ENCODE results near the gene NAP1L1.

The NAP1L1 gene

DNA sequence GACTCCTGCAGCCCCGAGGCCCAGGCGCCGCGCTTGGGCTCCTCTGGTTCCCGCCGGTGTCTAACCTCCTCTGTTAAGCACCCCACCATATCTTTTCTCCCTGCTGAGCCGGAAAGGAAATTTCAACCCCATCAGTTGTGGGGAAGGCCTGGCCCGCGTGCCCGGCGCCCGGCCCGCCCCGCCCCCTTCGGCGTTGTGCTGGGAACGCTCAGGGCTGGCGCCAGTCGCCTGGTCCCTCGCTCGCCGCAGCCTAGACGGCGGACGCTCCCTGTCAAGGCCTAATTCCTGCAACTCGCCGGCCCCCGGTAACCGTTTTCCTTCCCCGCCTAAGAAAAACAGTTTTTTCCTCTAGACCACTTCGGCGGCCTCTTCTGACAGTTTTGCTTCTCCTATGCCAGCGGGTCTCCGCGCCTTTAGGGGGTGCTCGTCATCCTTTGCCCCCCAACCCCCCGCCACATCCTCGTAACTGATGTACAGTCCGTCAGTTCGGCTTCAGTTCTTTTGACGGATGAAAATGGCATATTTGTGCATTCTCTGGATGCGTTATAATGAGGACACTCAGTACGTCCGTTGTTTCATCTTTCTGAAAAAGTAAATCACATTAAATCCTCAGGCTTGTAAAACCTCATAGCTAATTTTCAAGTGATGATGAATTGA lies 506 bp upstream of the NAP1L1 start:
- no peak for DNase-seq (ENCODE audit: low spot score)

DNA sequence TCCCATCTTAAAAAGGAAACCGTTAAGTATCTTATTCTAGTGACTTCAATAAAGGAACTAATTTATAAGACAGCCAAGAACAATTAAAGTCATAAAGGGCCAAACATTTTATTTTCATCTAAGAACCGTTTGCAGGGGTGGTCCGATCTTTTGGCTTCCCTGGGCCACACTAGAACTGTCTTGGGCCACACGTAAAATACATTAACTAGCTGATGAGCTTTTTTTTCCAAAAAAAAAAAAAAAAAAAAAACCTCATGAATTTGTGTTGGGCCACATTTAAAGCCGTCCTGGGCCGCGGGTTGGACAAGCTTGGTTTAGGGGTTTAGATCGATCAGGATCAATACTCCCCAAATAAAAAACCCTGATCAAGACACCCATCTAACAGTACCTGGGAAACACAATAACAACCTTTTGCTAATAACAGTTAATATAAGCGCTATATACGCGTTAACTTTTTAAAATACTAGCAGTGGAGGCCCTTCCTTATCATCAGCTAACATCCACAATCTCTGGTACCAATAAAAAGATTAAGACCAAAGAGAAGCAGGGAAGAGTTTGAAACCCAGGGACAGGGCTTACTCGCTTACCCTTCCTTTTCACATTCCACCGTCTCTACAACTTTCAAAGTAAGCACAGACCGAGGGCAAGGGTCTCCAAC lies 1.1 kb downstream of the NAP1L1 start:
- no peak for DNase-seq (ENCODE audit: low spot score)

DNA sequence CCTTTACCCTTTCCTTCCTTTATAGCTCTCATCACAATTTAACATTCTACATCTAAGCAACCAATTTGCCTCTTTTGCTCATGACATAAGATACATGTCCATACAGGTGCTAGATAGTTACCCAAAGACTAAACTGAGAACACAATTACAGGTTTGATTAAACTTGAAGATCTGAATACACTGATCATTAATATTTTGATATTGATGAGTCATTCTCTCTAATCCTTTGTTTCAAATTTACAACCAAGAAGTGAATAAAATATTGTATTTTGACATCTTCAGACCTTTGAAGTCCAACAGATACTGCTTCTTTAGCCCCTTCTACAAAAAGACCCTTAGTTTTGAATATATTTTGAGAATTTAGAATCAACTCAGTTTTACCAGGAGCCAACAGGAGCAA lies 2.6 kb downstream of the NAP1L1 start:
- no peak for DNase-seq (ENCODE audit: low spot score)

DNA sequence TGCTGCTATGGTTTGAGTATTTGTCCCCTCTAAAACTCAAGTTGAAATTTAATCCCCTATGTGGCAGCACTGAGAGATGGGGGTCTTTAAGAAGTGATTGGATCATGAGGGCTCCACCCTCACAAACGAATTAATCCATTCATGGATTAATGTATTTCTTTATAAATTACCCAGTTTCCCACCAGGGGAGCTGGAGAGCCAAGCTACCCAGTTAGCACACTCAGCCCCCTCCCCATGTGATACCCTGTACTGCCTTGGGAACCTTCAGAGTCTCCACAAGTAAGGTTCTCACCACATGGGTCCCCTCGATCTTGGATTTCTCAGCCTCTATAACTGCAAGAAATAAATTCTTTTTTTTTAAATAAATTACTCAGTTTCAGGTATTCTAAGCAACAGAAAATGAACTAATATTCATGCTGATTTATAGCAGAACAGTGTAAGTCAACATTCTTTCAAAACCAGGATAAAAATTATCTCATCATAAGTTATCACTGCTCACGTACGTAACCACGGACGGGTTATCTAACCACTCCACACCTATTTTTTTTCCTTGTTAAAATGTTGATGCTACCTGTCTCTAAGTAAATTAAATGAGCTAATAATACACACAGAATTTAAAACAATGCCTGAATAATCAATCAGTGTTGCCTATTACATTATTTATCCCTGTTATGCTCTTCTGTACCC lies 3.6 kb downstream of the NAP1L1 start:
- DNase-seq (ENCODE audit: low spot score) = no peak

DNA sequence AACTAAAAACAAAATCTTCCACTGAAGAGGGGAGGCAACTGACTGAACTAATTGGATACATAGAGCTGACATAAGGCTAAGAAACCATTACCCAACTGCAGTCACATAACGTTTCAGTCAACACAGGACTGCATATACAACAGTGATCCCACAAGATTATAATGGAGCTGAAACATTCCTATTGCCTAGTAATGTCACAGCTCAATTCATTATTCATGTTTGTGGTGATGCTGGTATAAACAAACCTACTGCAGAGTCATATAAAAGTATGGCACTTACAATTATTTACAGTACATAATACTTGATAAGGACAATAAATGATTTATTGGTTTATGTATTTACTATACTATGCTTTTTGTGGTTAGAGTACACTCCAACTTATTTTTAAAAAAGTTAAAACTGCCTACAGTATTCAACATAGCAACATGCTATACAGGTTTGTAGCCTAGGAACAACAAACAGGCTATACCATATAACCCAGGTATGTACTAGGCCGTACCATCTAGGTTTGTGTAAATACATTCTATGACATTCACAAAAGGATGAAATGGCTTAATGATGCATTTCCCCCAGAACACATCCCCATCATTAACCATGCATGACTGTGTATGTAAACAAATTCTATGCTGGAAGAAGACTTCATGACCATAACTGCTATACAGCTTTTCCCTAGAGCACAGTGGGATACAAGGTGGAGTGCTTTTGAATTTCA lies 4.3 kb downstream of the NAP1L1 start:
- no peak for DNase-seq (ENCODE audit: low spot score)

DNA sequence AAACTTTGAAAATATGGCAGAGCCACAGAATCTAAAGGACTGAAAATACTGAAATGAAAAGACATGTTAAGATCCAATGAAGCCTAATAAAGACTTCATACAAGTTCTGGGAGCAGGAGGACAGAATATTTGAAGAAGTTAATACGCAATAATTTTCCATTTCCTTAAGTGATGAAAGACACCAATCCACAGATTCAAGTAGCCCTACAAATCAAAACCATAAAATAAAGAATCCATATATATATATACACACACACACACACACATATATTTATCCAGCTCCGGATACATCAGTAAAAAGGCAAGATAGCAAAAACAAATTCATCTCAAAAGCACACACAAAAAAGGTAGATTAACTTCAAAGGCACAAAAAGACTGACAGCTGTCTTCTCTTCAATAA lies 5.7 kb downstream of the NAP1L1 start:
- DNase-seq (ENCODE audit: low spot score) = no peak

DNA sequence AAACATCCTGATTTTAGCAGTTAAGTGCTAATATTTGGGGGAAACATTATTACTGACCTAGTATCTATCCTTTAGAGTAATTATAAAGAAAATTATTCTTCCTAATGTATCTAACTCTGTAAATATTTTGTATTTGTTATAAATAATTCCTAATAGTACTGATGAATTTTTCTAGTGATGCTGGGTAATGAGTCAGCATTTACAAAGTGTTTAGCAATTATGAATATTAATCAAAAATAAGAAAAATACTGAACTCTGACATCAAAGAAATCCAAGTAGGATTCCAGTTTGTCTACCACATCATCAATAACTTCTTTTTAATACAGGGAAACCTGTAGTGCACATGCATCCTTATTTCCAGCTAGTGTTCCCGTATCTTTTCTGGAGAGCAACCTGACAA lies 9.0 kb downstream of the NAP1L1 start:
- no peak for DNase-seq (ENCODE audit: low spot score)

DNA sequence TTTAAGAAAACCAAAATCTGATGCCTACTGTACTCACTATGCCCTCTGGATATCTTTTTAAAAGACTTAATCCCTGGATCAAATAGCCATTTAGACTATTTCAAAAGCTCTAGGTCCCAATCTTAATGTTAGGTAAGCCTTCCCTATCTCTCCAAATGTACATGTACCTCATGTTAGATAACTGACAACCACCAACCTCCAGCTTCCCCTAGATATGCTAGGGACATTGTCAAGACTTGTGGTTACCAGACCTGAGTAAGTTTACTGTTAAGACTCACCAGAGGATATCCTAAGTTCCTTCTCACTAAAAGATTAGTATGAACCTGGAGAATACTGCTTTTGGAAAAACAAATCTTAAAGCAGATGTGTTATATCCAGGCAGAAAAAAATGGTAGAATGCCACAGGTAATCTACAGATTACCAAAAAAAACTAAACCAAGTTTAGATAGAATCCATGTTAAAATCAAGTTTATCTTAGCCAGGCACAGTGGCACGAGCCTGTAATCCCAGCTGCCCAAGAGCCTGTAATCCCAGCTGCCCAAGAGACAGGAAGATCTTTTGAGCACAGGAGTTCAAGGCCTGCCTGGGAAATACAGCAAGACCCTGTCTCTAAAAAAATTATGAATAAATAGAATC lies 9.7 kb downstream of the NAP1L1 start:
- DNase-seq (ENCODE audit: low spot score) = no peak

DNA sequence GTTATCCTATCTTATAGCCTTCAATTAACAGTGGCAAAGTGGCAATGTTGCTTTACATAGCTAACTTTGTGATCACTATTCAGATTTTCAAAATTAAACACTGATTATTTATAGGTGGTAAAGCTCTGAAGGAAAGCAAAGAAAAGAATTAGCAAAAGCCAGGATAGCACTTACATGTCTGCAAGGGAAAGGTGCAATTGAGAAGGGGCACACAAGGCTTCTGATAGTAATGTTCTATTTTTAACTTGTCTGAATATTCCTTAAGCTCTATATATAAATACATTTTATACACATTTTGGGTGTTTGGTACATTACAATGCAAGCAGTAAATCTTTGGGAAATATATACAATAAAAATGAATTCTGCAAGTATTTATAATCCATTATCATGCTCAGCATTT lies 10.9 kb downstream of the NAP1L1 start:
- no peak for DNase-seq (ENCODE audit: low spot score)

DNA sequence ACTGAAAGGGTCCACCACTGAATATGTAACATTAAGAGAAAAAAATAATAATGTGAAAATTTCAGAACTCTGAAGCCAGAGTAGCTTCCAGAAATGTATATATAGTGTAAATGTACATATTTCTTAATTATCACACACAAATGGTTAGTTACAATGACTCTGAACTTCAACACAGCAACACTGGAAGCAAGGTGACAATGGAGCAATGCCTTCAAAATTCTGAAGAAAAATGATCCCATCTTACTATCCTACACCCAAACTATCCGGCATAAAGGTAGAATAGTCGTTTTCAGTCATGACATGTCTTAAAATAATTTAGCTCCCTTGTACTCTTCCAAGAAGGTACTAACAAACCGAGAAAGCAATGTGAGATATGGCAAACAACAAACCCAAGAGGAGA lies 11.9 kb downstream of the NAP1L1 start:
- DNase-seq (ENCODE audit: low spot score) = no peak

DNA sequence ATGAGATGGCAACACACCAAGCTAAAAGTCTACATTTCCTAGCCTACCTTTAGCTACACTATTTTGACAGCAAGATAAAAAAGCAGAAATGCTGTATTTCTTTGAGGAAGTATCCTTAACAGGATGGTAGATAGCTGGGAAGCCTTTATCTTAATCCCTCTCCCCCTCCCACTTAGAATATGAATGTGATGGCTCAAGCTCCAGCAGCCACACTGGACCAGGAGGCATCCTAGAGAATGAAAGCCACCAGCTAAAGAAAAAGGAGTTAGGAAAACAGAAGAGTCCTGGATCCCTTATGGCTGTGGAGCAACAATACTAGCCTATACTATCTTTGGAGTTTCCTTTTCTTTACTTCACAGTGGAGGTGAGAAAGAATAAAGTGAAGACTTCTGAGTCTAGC lies 15.1 kb downstream of the NAP1L1 start:
- no peak for DNase-seq (ENCODE audit: low spot score)

DNA sequence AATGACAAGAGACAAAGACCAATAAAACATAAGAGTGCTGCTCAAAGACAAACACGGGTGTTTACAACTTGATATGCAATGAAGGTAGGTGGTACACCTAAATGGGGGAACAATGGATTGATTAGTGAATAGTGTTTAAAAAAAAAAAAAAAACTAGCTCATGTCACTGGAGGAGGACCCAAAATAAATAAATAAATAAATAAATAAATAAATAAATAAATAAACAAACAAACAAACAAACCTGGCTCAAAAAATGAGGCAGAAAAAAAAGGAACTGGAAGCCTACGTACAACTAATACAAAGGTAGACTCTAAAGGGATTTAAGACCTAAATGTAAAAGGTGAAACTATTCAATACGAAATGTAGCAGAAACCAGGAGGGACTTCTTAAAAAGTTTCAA lies 18.6 kb downstream of the NAP1L1 start:
- DNase-seq (ENCODE audit: low spot score) = no peak

DNA sequence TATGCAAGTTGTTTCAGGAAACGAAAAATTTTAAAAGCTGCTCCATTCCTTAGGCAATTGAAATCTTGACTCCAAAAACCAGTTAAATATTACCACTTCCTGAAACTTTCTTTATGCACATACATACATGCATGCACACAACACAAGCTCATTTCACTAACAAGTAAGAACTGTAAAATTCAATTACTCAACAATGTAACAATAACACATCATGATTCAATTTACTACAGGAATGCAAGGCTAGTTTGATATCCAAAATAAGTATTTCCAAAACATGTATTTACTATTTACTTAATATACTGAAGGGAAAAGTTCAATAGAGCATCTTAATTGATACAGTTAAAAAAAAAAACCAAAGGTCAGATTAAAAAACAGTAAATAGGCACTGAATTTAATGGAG lies 19.6 kb downstream of the NAP1L1 start:
- no peak for DNase-seq (ENCODE audit: low spot score)

DNA sequence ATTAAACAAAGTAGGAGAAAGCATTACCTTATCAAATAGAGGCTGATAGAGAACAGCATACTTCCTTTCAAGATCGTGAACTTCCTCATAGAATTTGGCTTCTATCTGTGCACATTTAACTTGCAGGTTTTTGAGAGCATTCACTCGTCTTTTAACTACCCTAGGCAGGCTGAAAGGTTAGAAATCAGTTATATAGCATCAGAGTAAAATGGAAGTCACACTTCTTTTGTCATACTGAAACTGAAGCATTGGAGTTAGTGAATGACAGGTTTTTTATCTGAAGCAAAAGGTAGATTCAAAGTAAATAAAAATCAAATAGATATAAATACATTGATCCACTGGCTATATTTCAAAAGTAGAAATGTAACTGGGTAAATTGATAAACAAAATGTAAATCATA lies 24.4 kb downstream of the NAP1L1 start:
- DNase-seq (ENCODE audit: low spot score) = no peak

DNA sequence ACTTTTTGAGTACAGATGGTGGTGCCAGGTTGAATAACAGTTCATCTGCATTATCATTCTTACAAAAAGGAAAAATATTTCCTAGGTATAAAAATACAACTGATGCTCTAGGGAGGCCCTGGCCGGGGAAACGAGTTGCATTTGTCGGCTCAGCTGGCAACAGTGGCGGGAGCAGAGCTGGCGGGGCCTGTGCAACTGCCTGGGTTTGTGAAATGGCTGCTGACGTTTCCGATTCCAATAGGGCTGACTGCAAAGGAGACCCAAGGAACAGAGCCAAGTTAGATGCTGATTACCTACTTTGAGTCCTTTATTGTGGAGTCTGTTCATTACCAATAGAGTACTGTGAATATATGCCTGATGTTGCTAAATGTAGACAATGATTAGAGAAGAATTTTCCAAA lies 27.2 kb downstream of the NAP1L1 start:
- DNase-seq (ENCODE audit: low spot score) = no peak

DNA sequence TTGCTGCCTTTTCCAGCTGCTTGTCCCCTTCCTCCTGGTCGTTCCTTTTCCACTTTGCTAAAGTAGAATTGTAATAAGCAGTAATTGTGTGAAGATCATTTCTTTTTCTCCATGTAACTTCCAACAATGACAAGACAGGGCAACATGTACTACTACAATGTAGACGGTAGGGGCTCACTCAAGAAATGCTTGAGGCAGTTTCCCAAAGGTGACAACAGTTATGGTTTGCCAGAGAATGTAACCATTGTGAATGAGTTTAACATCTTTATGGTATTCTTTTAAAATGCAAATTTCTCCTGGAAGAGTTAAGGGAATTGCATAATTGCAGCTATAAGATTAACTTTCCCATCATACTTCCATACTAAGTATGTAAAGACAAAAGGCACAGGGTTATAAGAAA lies 29.1 kb downstream of the NAP1L1 start:
- no peak for DNase-seq (ENCODE audit: low spot score)

DNA sequence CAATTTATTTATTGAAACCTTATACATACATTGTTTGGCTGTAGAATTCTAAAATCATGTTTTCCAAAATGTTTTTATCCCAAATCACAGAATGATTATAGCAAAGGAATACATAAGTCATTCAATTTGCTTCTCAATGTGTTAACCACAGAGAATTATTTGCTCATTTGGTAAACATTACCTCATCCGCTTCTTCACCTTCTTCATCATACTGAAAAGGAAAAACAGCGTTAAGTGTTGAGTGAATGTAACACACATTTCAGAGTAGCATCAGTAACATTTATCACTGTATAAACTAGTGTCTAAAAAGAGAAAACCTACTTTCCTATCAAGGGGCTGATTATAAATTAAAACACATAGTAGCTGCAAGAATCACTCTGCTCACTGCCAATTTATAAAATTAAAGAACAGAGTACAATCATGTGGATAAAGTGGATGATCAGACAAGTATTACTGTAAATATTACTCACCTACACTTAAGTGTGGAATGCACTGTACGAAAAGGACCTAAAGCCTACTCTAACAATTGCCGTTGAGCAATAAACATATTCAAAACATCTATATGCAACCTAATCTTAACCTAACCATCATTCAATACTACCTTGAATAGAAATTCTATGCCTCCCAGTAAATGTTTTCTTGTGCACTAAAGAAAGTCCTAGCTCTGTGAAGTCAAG lies 34.8 kb downstream of the NAP1L1 start:
- DNase-seq (ENCODE audit: low spot score) = no peak

DNA sequence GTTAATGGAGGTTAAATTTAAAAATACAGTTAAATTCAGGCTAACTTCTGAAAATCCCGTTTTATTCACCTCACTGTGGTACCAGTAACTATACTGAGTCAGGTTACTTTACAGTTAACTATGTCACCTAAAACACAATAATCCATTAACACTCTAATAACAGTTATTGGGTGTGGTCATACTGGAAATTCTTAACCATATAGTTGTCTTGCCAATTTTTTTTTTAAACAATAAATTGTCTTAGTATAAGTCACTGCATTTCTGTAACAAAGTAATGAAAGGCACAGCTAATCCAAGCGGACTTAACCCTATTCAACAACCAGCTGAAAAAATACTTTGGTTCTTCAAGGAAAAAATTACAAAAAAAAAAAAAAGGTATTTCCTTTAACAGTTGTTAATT lies 36.7 kb downstream of the NAP1L1 start:
- DNase-seq (ENCODE audit: low spot score) = no peak

DNA sequence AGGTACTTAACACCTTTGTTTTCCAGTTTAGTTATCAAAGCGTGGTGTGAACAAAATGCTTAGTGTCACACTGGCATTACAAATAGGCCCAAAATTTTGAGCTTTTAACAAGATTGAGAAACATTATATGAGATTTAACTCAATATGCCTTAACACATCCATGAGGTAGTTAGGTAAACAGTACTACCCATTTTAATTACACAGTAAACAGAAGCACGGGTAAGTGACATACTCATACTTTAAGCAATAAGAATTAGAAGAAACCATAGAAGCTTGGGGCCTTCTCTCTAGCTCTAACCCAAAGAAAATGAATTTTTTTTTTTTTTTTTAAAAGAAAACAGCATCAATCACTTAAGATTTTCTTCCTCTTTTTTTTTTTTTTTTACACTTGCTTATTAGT lies 37.4 kb downstream of the NAP1L1 start:
- no peak for DNase-seq (ENCODE audit: low spot score)

DNA sequence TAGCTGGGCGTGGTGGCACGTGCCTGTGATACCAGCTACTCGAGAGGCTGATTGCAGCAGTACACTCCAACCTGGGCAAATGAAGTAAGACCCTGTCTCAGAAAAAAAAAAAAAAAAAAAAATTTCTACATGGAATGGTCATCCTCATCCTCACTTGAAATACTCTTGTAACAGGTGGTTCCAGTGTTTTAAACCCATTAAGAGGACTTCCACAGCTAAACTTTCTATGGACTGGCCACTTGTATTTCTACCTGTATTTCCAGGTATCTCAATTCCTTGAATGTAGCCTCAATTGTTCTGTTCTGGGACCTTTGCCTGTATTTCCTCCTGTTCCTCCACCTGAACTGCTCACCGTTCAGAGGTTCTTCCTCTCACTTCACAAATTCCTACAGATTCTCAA lies 41.1 kb downstream of the NAP1L1 start:
- no peak for DNase-seq (ENCODE audit: low spot score)

DNA sequence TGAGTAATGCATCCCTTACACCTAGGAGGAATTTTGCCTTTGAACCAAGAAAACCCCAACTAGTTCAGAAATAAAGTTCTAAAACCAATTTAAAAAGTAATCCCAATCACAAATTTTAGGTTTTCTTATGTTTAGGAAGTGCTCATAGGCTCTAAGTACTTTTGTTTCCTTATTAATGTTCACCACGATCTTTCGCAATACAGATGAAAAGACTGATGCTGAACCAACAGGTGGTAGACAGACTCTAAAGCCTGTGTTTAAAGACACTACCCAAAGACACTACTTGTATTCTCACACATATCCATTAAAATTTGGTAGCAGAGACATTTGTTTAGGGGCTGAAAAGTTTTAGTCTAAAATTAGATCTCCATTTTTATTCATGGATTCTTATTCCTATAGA lies 42.3 kb downstream of the NAP1L1 start:
- DNase-seq (ENCODE audit: low spot score) = no peak

DNA sequence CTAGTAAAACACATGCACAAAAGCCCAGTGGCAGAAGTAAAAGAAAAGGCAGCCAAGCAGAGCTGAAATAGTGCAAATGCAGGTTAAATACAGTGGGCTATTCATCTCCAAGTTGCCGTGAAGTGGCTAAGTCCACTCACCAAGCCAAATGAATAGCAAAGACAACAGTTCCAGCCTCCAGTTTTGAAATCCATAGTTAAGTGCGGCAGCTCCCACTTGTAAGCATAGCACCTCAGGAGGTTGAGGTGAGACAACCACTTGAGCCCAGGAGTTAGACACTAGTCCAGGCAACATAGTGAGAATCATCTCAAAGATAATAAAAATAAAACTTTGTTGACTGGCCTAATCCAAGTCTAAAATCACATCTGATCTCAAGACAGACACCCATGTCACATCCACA lies 43.1 kb downstream of the NAP1L1 start:
- DNase-seq (ENCODE audit: low spot score) = no peak

All from ecto neural progenitor cell (in vitro differentiated cells).